Upper lobe of left lung (tissue), 4 donors: ENCODE results near the gene NEK1.

Source experiments
- CTCF ChIP-seq, 6 experiments: fragments of 450-650 bp in 4 of 6; fragments of 200-600 bp in 2 of 6; sonication (generic) in 2 of 6; IDR thresholded peaks; one replicate each; pipeline ENCODE4 v1.5.1; 2016 to 2019; ENCODE audit warnings: antibody characterized with exemption in 6 of 6
- POLR2A ChIP-seq, 4 donors: fragments of 450-650 bp; IDR thresholded peaks; one replicate each; pipeline ENCODE4 v1.5.1; 2016 to 2017; ENCODE audit warnings: antibody characterized with exemption in 4 of 4, mild to moderate bottlenecking in 2 of 4
- POLR2AphosphoS5 ChIP-seq, 2 donors: sonication (generic); formaldehyde crosslinking; IDR thresholded peaks; one replicate each; pipeline ENCODE4 v1.5.1; 2017; ENCODE audit warnings: antibody characterized with exemption in 2 of 2

- TF ChIP-seq CTCF (IDR thresholded peaks at IDR 0.05) (no peak), POLR2A (IDR thresholded peaks at IDR 0.05) (no peak), POLR2AphosphoS5 (IDR thresholded peaks at IDR 0.05) (no peak)
These were observed 38.5 kb downstream of the NEK1 start for GRCh38 chr4:169573889-169574288.
